Peyer's patch (tissue), 4 donors: ENCODE measurements around the gene SLC25A26.

Experiments
- CTCF ChIP-seq, 6 experiments: fragments of 450-650 bp in 4 of 6; fragments of 200-600 bp in 2 of 6; sonication (generic) in 1 of 6; IDR thresholded peaks; one replicate each; pipeline ENCODE4 v1.5.1; 2017 to 2019; ENCODE audit warnings: antibody characterized with exemption in 6 of 6, mild to moderate bottlenecking in 3 of 6, moderate library complexity in 1 of 6
- POLR2A ChIP-seq, 2 donors: fragments of 450-650 bp; IDR thresholded peaks; one replicate each; pipeline ENCODE4 v1.5.1; 2017; ENCODE audit warnings: antibody characterized with exemption in 2 of 2, mild to moderate bottlenecking in 2 of 2, moderate library complexity in 2 of 2

- TF ChIP-seq POLR2A (IDR thresholded peaks at IDR 0.05) = no peak
- no peak for TF ChIP-seq CTCF (IDR thresholded peaks at IDR 0.05)
Measured at GRCh38 chr3:66270701-66271100, 49.9 kb downstream of the SLC25A26 start.
